Brain microvascular endothelial cell (primary cell): ENCODE results near the gene MSANTD3.
A peak's percentile ranks its signal among the peaks of the same experiment; 100 is the strongest.
"Not testable (repeated sequence)": the region's sequence is repeated elsewhere in the genome, so short reads cannot be mapped to it uniquely, and the experiment has no call there.

ENCODE experiments used
- DNase-seq: peaks from one replicate; pipeline ENCODE4 v3.0.0-alpha.2; 2020
- H3K27ac ChIP-seq: fragments of 250-450 bp; sonication (Bioruptor Pico); 2 replicates; pipeline ENCODE4 v1.5.1; 2020; ENCODE audit warnings: mild to moderate bottlenecking, moderate library complexity
- H3K27me3 ChIP-seq: fragments of 250-450 bp; sonication (Bioruptor Pico); replicated peaks from 2 replicates; pipeline ENCODE4 v1.5.1; 2020; ENCODE audit warnings: mild to moderate bottlenecking
- H3K36me3 ChIP-seq: fragments of 250-450 bp; sonication (Bioruptor Pico); replicated peaks from 2 replicates; pipeline ENCODE4 v1.5.1; 2020; ENCODE audit warnings: mild to moderate bottlenecking
- H3K4me3 ChIP-seq: 2 replicates; pipeline ENCODE4 v1.5.1; 2011; ENCODE audit warnings: low read depth, mild to moderate bottlenecking, control low read depth, low read length, moderate library complexity
- in situ Hi-C: cut with HindIII; loops from 2 replicates; pipeline ENCODE4 v1.10.0; 2017; ENCODE audit warnings: low sequenced_read_pairs, low pct_ligation_motif_present
- TF ChIP-seq, protein P1 (sequence below): IDR thresholded peaks from 2 replicates; pipeline ENCODE4 v1.5.1; 2011; ENCODE audit warnings: low read depth, mild to moderate bottlenecking, moderate library complexity, low read length, control low read depth, inconsistent platforms; ENCODE audit errors: missing control alignments

The MSANTD3 gene

GRCh38 chr9:100411472-100412283, 15.3 kb upstream of the MSANTD3 start:
- TF ChIP-seq, protein P1, sequence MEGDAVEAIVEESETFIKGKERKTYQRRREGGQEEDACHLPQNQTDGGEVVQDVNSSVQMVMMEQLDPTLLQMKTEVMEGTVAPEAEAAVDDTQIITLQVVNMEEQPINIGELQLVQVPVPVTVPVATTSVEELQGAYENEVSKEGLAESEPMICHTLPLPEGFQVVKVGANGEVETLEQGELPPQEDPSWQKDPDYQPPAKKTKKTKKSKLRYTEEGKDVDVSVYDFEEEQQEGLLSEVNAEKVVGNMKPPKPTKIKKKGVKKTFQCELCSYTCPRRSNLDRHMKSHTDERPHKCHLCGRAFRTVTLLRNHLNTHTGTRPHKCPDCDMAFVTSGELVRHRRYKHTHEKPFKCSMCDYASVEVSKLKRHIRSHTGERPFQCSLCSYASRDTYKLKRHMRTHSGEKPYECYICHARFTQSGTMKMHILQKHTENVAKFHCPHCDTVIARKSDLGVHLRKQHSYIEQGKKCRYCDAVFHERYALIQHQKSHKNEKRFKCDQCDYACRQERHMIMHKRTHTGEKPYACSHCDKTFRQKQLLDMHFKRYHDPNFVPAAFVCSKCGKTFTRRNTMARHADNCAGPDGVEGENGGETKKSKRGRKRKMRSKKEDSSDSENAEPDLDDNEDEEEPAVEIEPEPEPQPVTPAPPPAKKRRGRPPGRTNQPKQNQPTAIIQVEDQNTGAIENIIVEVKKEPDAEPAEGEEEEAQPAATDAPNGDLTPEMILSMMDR, result no peak
- H3K4me3 ChIP-seq, result peak overlapping the region; percentile 63
- no peaks in the 10 kb centered on the region for H3K27me3 ChIP-seq
- no peaks in the 10 kb centered on the region for H3K36me3 ChIP-seq
- DNase-seq, result peak; percentile 89
- no peak overlapping the region for H3K27ac ChIP-seq
- in situ Hi-C loops, result no loop called here

- Histone ChIP-seq H3K36me3 (no peaks in the 10 kb centered on the region), H3K27me3 (no peaks in the 10 kb centered on the region), H3K4me3 (no peak overlapping the region), H3K27ac (no peak overlapping the region)
- DNase-seq, result no peak
- in situ Hi-C loops, result no loop called here
- TF ChIP-seq, protein P1, result no peak
Measured at GRCh38 chr9:100413839-100414420, 13.0 kb upstream of the MSANTD3 start.

DNA sequence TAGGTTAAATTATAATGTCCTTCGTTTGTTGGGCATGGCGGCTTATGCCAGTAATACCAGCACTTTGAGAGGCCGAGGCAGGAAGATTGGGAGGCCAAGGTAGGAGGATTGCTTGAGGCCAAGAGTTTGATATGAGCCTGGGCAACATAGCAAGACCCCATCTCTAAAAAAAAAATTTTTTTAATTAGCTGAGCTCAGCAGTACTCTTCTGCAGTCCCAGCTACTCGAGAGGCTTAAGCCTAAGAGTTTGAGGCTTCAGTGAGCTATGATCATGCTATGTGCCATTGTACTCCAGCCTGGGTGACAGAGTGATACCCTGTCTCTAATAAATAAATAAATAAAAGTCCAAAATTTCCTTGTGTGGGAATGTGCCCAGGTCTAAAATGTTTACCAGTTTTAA, 9.1 kb upstream of the MSANTD3 start:
- no peak overlapping the region for H3K4me3 ChIP-seq
- no peaks in the 10 kb centered on the region for H3K36me3 ChIP-seq
- TF ChIP-seq, protein P1, result no peak
- DNase-seq, result no peak
- in situ Hi-C loops, result no loop called here
- no peaks in the 10 kb centered on the region for H3K27me3 ChIP-seq
- no peak overlapping the region for H3K27ac ChIP-seq

- TF ChIP-seq, protein P1, result no peak
- Histone ChIP-seq H3K27me3 (no peaks in the 10 kb centered on the region), H3K4me3 (no peak overlapping the region), H3K36me3 (no peaks in the 10 kb centered on the region), H3K27ac (no peak overlapping the region)
- no peak for DNase-seq
- in situ Hi-C loops, result no loop called here
Measured at GRCh38 chr9:100419166-100419565, 7.8 kb upstream of the MSANTD3 start.

DNA sequence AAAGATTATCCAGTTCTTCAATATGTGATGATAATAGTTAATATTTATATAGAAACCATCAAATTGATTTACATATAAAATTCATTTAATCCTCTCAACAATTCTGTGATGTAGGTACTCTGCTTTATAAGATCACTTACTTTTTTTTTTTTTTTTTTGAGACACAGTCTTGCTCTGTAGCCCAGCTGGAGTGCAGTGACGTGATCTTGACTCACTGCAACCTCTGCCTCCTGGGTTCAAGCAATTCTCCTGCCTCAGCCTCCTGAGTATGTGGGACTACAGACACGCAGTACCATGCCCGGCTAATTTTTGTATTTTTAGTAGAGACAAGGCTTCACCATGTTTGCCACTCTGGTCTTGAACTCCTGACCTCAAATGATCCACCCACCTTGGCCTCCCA, 5.8 kb upstream of the MSANTD3 start:
- in situ Hi-C loops, H3K36me3 ChIP-seq, H3K27me3 ChIP-seq, H3K4me3 ChIP-seq, H3K27ac ChIP-seq: not testable (repeated sequence)
- peak; percentile 77 for DNase-seq

GRCh38 chr9:100425758-100426157, 1.2 kb upstream of the MSANTD3 start:
- Histone ChIP-seq H3K36me3 (no peaks in the 10 kb centered on the region), H3K27ac (peak overlapping the region; percentile 91), H3K4me3 (no peak overlapping the region), H3K27me3 (no peaks in the 10 kb centered on the region)
- DNase-seq, result no peak
- TF ChIP-seq, protein P1, result no peak
- in situ Hi-C loops, result no loop called here
